Fibroblast of pulmonary artery (primary cell): ENCODE results near the gene NGRN.
A peak's percentile ranks its signal among the peaks of the same experiment; 100 is the strongest.

ENCODE experiments used
- DNase-seq: peaks from one replicate; pipeline ENCODE4 v3.0.0-alpha.2; 2010; ENCODE audit warnings: low read depth
- H3K4me3 ChIP-seq: replicated peaks from 2 replicates; pipeline ENCODE4 v1.5.1; 2011; ENCODE audit warnings: low read depth, mild to moderate bottlenecking, control low read depth, low read length, moderate library complexity
- CTCF ChIP-seq: IDR thresholded peaks from 2 replicates; pipeline ENCODE4 v1.5.1; 2011; ENCODE audit warnings: mild to moderate bottlenecking, control low read depth, low read length, inconsistent platforms; ENCODE audit errors: missing control alignments

NGRN gene

GRCh38 chr15:90230610-90231009, 34.9 kb upstream of the NGRN start:
- no peak for DNase-seq
- no peak for TF ChIP-seq CTCF
- H3K4me3 ChIP-seq: no peak overlapping the region

- TF ChIP-seq CTCF: no peak
- H3K4me3 ChIP-seq: no peak overlapping the region
- DNase-seq: no peak
Observed at GRCh38 chr15:90231028-90232017, 34.1 kb upstream of the NGRN start.

DNA sequence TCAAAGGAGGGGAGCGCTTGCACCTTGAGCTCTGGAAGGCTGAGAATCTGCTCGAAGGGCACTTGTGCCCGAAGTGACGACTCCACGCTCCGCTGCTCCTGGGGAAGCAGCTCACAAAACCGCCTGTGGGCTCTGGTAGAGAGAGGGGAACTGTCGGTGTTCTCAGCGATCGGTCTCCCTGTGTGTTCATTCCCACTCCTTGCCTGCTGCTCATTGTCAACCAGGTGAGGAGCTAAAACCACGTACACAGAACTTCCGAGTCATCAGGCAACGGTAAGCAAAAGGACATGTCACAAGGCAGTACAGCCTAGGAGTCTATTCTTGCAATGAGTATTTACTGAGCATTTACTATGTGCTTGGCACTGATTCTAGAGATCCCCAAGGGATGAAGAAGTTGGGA, 33.3 kb upstream of the NGRN start:
- no peak for DNase-seq
- H3K4me3 ChIP-seq: no peak overlapping the region
- no peak for TF ChIP-seq CTCF

- peak; percentile 28 for DNase-seq
- TF ChIP-seq CTCF: peak; percentile 44
- H3K4me3 ChIP-seq: peak overlapping the region; percentile 84
Observed at GRCh38 chr15:90232941-90233386, 32.5 kb upstream of the NGRN start.

GRCh38 chr15:90233387-90234095, 31.9 kb upstream of the NGRN start, which contains the start of gene CIB1:
TSS of gene CIB1 (minus strand) at chr15:90233941. CDS start at chr15:90233885, 56 bp downstream.
- H3K4me3 ChIP-seq: peak within 1 kb of the TSS; percentile 84
- peak; percentile 97 for DNase-seq

More at GRCh38 chr15:90233387-90234095, 31.9 kb upstream of the NGRN start, which contains the start of gene CIB1:
- TF ChIP-seq CTCF: no peak
